Liver (tissue), 3 donors: Measurements from ENCODE around the gene C10orf105.

ENCODE experiments used
- GABPA ChIP-seq, 2 donors: IDR thresholded peaks in 1 of 2; conservative IDR thresholded peaks in 1 of 2; 2 replicates each; pipeline ENCODE4 v1.6.1; 2016; ENCODE audit warnings: antibody characterized with exemption in 2 of 2, mild to moderate bottlenecking in 1 of 2, moderate library complexity in 1 of 2
- JUND ChIP-seq, 2 donors: IDR thresholded peaks; 2 replicates each; pipeline ENCODE4 v1.6.1; 2016; ENCODE audit warnings: antibody characterized with exemption in 2 of 2
- TAF1 ChIP-seq: conservative IDR thresholded peaks from 2 replicates; pipeline ENCODE4 v1.6.1; 2016; ENCODE audit warnings: antibody characterized with exemption, mild to moderate bottlenecking
- TF ChIP-seq, protein P1 (sequence below): fragments of 150-350 bp; IDR thresholded peaks from 2 replicates; pipeline ENCODE4 v1.5.1; 2017; ENCODE audit warnings: improper control_type of control experiment, low read depth, low read length; ENCODE audit not compliant: missing input control
- TF ChIP-seq, protein P2 (sequence below): IDR thresholded peaks from 2 replicates; pipeline ENCODE4 v1.6.1; 2016; ENCODE audit warnings: antibody characterized with exemption, mild to moderate bottlenecking
- TF ChIP-seq, protein P3 (sequence below): IDR thresholded peaks from 2 replicates; pipeline ENCODE4 v1.6.1; 2016; ENCODE audit warnings: antibody characterized with exemption
- TF ChIP-seq, protein P4 (sequence below): IDR thresholded peaks from 2 replicates; pipeline ENCODE4 v1.6.1; 2016; ENCODE audit warnings: antibody characterized with exemption
- donor health status: healthy.
- donor health status: healthy.

DNA sequence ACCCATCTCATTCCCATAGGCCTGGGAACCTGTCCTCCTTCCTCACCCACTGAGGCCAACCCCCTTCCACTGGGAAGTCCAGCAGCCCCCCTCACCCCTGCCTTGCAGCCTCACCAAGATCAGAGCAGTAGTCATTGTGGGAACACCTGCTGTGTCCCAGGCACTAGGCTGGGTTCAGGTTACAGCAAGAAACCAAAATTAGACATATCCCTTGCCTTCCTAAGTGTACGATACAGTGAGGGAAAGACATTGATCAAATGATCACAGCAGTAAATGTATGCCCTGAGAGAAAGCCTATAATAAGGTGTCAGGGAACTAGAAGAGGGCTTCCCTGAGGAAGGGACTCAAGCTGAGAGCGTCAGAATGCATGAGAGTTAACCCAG, 17.0 kb upstream of the C10orf105 start:
- TF ChIP-seq, protein P1, sequence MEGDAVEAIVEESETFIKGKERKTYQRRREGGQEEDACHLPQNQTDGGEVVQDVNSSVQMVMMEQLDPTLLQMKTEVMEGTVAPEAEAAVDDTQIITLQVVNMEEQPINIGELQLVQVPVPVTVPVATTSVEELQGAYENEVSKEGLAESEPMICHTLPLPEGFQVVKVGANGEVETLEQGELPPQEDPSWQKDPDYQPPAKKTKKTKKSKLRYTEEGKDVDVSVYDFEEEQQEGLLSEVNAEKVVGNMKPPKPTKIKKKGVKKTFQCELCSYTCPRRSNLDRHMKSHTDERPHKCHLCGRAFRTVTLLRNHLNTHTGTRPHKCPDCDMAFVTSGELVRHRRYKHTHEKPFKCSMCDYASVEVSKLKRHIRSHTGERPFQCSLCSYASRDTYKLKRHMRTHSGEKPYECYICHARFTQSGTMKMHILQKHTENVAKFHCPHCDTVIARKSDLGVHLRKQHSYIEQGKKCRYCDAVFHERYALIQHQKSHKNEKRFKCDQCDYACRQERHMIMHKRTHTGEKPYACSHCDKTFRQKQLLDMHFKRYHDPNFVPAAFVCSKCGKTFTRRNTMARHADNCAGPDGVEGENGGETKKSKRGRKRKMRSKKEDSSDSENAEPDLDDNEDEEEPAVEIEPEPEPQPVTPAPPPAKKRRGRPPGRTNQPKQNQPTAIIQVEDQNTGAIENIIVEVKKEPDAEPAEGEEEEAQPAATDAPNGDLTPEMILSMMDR: no peak
- TF ChIP-seq, protein P2, sequence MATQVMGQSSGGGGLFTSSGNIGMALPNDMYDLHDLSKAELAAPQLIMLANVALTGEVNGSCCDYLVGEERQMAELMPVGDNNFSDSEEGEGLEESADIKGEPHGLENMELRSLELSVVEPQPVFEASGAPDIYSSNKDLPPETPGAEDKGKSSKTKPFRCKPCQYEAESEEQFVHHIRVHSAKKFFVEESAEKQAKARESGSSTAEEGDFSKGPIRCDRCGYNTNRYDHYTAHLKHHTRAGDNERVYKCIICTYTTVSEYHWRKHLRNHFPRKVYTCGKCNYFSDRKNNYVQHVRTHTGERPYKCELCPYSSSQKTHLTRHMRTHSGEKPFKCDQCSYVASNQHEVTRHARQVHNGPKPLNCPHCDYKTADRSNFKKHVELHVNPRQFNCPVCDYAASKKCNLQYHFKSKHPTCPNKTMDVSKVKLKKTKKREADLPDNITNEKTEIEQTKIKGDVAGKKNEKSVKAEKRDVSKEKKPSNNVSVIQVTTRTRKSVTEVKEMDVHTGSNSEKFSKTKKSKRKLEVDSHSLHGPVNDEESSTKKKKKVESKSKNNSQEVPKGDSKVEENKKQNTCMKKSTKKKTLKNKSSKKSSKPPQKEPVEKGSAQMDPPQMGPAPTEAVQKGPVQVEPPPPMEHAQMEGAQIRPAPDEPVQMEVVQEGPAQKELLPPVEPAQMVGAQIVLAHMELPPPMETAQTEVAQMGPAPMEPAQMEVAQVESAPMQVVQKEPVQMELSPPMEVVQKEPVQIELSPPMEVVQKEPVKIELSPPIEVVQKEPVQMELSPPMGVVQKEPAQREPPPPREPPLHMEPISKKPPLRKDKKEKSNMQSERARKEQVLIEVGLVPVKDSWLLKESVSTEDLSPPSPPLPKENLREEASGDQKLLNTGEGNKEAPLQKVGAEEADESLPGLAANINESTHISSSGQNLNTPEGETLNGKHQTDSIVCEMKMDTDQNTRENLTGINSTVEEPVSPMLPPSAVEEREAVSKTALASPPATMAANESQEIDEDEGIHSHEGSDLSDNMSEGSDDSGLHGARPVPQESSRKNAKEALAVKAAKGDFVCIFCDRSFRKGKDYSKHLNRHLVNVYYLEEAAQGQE: no peak
- TF ChIP-seq TAF1 (no peak), JUND (IDR thresholded peaks at IDR 0.05) (no peak), GABPA (IDR thresholded peaks at IDR 0.05 in 1 of 2, conservative IDR thresholded peaks at IDR 0.05 in 1 of 2) (no peak)
- TF ChIP-seq, protein P3, sequence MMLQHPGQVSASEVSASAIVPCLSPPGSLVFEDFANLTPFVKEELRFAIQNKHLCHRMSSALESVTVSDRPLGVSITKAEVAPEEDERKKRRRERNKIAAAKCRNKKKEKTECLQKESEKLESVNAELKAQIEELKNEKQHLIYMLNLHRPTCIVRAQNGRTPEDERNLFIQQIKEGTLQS: no peak
- TF ChIP-seq, protein P4, sequence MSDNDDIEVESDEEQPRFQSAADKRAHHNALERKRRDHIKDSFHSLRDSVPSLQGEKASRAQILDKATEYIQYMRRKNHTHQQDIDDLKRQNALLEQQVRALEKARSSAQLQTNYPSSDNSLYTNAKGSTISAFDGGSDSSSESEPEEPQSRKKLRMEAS: no peak
